HFFc6 (cell line): ENCODE measurements around the gene MEF2C. TPM values are rescaled to one million over a fixed set of nuclear protein-coding genes. Genes with fewer than 3 reads are reported as not detected.

Experiments
- DNase-seq: peaks from one replicate; pipeline ENCODE4 v3.0.0-alpha.2; 2018
- H3K27ac Mint-ChIP-seq: 2 replicates; pipeline ENCODE4 v1.8.0; 2020; ENCODE audit warnings: mild to moderate bottlenecking, mixed read lengths
- H3K27me3 Mint-ChIP-seq: 2 replicates; pipeline ENCODE4 v1.8.0; 2021; ENCODE audit warnings: mild to moderate bottlenecking, moderate library complexity, mixed read lengths; ENCODE audit not compliant: insufficient read depth
- H3K36me3 Mint-ChIP-seq: 2 replicates; pipeline ENCODE4 v1.8.0; 2021; ENCODE audit warnings: low read depth, mixed read lengths
- H3K4me1 Mint-ChIP-seq: 2 replicates; pipeline ENCODE4 v1.8.0; 2020; ENCODE audit warnings: low read depth, mixed read lengths
- H3K4me3 Mint-ChIP-seq: 2 replicates; pipeline ENCODE4 v1.8.0; 2020; ENCODE audit warnings: mild to moderate bottlenecking, moderate library complexity, mixed read lengths
- H3K9me3 Mint-ChIP-seq: 2 replicates; pipeline ENCODE4 v1.8.0; 2020; ENCODE audit warnings: mild to moderate bottlenecking, mixed read lengths
- CTCF ChIP-seq: fragments of 200-600 bp; sonication (generic); IDR thresholded peaks from 2 replicates; pipeline ENCODE4 v1.5.0; 2021; ENCODE audit warnings: antibody characterized with exemption, mild to moderate bottlenecking
- total RNA-seq, 6 experiments: library from RNA; stranded (reverse); fragmentation: NEBNext Ultra II Directional; extraction: Animal tissue kit (Norgen Biotek cat#: 25700); gene quantifications; 2 replicates in 1 of 6; 3 replicates in 5 of 6; pipeline ENCODE4 v1.2.3, GENCODE V29; 2021

MEF2C gene
- total RNA-seq, 6 experiments from 2014 or later = 3.6 to 12.6 (median 9.2) TPM

GRCh38 chr5:88677376-88677895 is 205.5 kb downstream of the MEF2C start:
- no peak for DNase-seq
- H3K4me3 Mint-ChIP-seq = no peak overlapping the region
- no peak for TF ChIP-seq CTCF
- H3K4me1 Mint-ChIP-seq = peaks cover 19% of the 10 kb centered on the region
- peaks cover 75% of the 10 kb centered on the region for H3K27me3 Mint-ChIP-seq
- no peaks in the 10 kb centered on the region for H3K9me3 Mint-ChIP-seq
- no peaks in the 10 kb centered on the region for H3K36me3 Mint-ChIP-seq
- H3K27ac Mint-ChIP-seq = no peak overlapping the region

- TF ChIP-seq CTCF = no peak
- peak overlapping the region; percentile 84; the same call in 1 of the 2 replicates for H3K4me3 Mint-ChIP-seq
- no peak overlapping the region for H3K27ac Mint-ChIP-seq
- H3K36me3 Mint-ChIP-seq = no peaks in the 10 kb centered on the region
- no peaks in the 10 kb centered on the region for H3K9me3 Mint-ChIP-seq
- DNase-seq = no peak
- peaks cover 78% of the 10 kb centered on the region for H3K27me3 Mint-ChIP-seq
- peaks cover 19% of the 10 kb centered on the region for H3K4me1 Mint-ChIP-seq
Observed at GRCh38 chr5:88676637-88677375, 206.2 kb downstream of the MEF2C start.

GRCh38 chr5:88675708-88676636 is 207.0 kb downstream of the MEF2C start:
- Mint-ChIP-seq H3K27me3 (peaks cover 81% of the 10 kb centered on the region), H3K9me3 (no peaks in the 10 kb centered on the region)
- no peak for TF ChIP-seq CTCF

GRCh38 chr5:88675168-88675707 is 207.7 kb downstream of the MEF2C start:
- no peak for TF ChIP-seq CTCF
- H3K9me3 Mint-ChIP-seq = no peaks in the 10 kb centered on the region
- H3K27ac Mint-ChIP-seq = no peak overlapping the region
- H3K4me3 Mint-ChIP-seq = peak overlapping the region; percentile 84
- H3K36me3 Mint-ChIP-seq = no peaks in the 10 kb centered on the region
- peaks cover 19% of the 10 kb centered on the region for H3K4me1 Mint-ChIP-seq
- peaks cover 76% of the 10 kb centered on the region for H3K27me3 Mint-ChIP-seq
- no peak for DNase-seq

More at GRCh38 chr5:88675708-88676636, 207.0 kb downstream of the MEF2C start:
- peak overlapping the region; percentile 84 for H3K4me3 Mint-ChIP-seq
- H3K4me1 Mint-ChIP-seq = peaks cover 19% of the 10 kb centered on the region
- H3K36me3 Mint-ChIP-seq = no peaks in the 10 kb centered on the region
- H3K27ac Mint-ChIP-seq = no peak overlapping the region
- no peak for DNase-seq

- Mint-ChIP-seq H3K9me3 (no peaks in the 10 kb centered on the region), H3K4me3 (no peak overlapping the region), H3K27me3 (peaks cover 69% of the 10 kb centered on the region), H3K27ac (no peak overlapping the region), H3K4me1 (peaks cover 19% of the 10 kb centered on the region), H3K36me3 (no peaks in the 10 kb centered on the region)
- no peak for TF ChIP-seq CTCF
- DNase-seq = no peak
Observed at GRCh38 chr5:88674356-88675167, 208.4 kb downstream of the MEF2C start.
